NCI-H1694 treated with DMSO at 0.1 percent for 48 hours (cell line): Measurements from ENCODE around the gene CYSLTR2.

ENCODE experiments used
- DNase-seq: peaks from one replicate; lab custom pipeline; 2025; lab: John Stamatoyannopoulos, UW

CYSLTR2 gene

DNA sequence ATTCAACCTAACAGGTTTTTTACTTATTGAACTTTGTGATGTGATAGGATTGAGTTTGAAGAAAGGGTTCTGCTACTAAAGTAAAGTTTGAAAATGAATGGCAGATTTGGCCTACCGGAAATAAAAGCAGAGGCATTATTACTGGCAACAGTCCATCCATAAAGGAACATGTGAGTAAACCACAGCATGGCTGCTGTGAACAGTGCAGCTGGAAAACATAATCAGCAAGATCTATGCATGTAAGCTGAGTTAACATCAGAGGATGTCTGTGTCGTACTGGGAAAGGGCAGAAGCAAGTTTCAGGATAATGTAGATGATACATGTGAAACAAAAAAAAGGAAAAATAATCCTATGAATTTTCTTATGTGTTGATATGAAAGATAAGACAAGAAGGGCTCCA, 87.6 kb downstream of the CYSLTR2 start:
- no peak for DNase-seq

DNA sequence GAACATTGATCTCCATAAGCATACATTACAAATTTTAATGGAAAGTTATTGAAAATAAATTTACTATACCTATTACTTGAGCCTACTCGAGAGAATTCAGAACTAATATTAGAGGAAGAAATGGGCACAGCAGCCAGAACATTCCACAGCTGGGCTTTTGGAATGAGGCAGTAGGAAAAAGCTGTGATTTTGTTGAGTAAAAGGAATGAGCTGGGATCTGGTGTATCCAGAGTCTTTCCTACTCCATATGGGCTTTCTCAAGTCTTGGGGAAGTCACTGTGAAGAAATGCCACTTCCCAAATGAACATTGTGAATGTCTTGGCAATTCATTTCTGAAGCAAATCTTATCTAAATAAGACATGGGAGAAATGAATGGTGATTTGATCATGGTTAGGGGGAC, 93.1 kb downstream of the CYSLTR2 start:
- no peak for DNase-seq

DNA sequence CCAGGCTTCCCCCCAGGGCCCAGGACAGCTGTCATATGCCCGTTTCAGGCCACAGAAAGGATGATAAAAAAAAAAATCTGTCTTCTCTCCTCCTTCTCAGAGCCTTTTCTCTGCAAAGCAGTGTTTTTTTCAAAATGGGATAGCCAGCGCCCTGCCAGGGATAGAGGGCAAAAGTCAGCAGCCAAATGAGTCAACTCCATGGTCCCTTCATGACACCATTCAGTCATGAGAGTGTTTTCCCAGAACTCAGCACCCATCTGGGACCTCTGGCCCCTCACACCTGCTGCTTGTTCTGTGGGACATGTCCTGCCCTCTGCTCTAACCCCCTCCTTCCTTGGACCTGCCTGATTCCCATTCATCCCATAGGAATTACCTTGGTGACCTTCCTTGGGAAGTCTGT, 95.0 kb downstream of the CYSLTR2 start:
- DNase-seq, result no peak

DNA sequence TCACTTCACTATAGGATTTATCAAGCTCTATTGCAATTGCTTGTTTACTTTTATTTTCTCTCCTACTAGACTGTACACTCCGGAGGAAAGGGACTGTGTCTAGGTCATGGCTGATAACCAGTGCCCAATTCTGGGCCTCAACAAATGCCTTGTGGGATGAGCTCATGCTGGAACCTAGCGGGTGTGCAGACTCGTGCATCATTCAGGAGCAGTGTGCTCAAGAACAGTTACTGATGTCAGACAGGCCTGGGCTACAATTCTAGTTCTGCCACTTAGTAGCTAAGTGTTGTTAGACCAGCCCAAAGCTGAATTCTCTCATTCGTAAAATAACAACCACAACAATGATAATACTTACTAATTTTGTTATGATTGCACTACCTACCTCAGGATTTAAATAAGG, 95.4 kb downstream of the CYSLTR2 start:
- no peak for DNase-seq

DNA sequence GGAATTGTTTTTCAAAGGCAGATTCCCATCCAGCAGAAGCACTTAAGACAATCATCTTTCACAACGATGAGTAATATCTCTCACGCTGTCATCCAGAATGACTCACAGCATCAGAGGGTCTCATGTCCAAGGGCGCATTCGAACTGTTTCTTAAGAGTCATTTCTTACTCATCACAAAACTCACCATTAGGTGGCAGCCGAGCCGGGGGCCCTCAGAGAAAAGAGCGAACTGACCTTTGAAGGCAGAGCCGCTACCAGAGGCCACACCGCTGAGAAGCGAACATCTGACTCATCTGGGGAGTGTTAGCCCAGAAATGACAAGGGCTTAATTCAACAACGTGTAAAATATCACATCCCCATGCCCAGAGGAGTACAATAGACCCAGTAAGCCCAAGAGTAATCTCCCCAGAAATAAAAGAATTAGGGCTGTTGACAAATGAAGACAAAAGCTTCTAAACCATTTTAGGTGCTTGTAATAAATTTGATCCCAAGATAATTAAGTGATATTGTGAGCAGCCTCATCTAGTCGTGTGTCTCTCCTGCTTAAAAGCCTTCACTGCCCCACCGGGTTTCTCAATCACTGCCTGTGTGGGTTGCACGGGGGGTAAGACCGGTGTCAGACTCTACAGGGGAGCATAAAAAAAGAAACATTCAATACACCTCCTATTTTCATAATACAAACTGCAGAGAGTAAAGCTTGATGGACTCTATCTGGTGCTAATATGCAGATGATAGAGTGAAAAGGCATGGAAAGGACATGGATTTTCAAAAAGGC, 96.2 kb downstream of the CYSLTR2 start:
- DNase-seq, result no peak

DNA sequence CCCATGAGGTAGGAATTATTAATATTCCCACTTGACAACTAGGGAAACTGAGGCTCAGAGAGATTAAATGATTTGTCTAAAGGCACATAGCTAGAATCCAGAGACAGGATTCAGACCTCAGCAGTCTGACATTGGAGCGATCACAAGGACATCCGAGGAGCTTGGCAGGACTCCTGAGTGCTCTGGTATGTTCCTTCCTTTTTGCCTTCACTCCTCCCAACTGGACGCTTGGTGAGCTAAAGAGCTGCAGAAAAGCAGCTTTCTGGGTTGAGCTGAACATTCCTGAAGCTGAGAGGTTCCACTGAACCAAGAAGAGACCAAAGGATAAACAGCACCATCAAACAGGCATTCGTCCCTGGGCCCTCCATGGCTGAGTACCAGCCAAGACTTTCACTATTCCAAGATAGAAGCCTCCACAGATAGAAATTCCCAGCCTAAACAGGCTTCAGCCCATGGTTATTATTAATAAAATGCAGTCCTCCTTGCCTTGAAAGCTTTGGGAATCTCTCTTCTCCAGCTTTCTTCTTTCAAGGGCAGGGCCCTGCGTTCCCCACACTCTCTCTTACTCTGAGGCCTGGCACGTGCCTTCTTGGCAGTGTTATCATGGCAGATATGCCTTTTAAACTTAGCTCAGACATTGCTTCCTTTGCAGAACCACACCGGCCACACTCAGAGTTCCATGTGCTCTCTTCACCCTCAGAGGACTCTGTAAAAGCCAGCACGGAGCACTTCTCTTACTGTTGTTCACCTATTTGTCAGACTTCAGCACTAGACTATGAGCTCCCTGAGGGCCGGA, 97.1 kb downstream of the CYSLTR2 start:
- no peak for DNase-seq

DNA sequence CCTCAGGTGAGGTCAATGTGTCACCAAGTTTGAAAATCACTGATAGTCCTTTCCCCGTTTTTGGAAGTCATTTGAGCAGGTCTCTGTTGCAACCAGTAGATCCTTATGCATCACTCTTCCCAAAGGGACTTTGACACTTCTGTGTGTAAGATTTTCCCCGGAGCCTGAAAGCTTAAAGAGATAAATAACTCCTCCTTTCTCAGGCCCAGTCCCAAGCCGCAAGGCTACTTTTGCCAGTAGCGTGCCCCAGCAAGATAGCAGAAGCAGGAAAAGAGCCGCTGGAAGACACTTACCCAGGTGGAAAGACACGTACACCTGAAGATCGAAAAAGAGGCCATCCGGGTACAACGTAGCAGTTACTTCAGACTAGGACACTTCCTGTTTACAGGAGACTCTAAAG, 106.9 kb downstream of the CYSLTR2 start:
- no peak for DNase-seq
